ENCODE measurements around the gene CNTNAP2. TPM values are rescaled to one million over a fixed set of nuclear protein-coding genes. Genes with fewer than 3 reads are reported as not detected.
A peak's percentile ranks its signal among the peaks of the same experiment; 100 is the strongest.
"Not testable (repeated sequence)": the region's sequence is repeated elsewhere in the genome, so short reads cannot be mapped to it uniquely, and the experiment has no call there.

CNTNAP2 gene
- total RNA-seq, 1 donor from 2014 or later = 2.0 TPM

DNA sequence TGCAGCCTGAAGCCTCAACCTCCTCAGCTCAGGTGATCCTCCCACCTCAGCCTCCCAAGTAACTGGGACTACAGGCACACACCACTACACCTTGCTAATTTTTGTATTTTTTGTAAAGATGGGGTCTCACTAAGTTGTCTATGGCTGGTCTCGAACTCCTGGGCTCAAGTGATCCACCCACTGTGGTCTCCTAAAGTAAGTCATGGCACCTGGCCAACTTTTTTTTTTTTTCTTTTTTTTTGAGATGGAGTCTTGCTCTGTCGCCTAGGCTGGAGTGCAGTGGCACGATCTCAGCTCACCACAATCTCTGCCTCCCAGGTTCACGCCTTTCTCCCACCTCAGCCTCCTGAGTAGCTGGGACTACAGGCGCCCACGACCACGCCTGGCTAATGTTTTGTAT, 2182.2 kb downstream of the CNTNAP2 start:
- not testable (repeated sequence) for ATAC-seq; DNase-seq (ENCODE audit: low spot score)

GRCh38 chr7:148299350-148300276, 2183.0 kb downstream of the CNTNAP2 start:
- ATAC-seq = peak; percentile 97
- peak; percentile 77 for DNase-seq (ENCODE audit: low spot score)

DNA sequence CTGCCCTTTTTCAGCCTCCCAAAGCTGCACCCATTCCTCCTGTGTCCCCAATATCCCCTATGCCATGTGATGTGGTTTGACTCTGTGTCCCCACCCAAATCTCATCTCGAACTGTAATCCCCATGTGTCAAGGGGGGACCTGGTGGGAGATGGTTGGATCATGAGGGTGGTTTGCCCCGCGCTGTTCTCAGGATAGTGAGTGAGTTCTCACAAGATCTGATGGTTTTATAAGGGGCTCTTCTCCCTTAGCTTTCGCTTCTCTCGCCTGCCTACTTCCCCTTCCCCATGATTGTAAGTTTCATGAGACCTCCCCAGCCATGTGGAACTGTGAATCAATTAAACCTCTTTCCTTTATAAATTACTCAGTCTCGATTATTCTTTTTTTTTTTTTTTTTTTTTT, 2185.8 kb downstream of the CNTNAP2 start:
- not testable (repeated sequence) for ATAC-seq

DNA sequence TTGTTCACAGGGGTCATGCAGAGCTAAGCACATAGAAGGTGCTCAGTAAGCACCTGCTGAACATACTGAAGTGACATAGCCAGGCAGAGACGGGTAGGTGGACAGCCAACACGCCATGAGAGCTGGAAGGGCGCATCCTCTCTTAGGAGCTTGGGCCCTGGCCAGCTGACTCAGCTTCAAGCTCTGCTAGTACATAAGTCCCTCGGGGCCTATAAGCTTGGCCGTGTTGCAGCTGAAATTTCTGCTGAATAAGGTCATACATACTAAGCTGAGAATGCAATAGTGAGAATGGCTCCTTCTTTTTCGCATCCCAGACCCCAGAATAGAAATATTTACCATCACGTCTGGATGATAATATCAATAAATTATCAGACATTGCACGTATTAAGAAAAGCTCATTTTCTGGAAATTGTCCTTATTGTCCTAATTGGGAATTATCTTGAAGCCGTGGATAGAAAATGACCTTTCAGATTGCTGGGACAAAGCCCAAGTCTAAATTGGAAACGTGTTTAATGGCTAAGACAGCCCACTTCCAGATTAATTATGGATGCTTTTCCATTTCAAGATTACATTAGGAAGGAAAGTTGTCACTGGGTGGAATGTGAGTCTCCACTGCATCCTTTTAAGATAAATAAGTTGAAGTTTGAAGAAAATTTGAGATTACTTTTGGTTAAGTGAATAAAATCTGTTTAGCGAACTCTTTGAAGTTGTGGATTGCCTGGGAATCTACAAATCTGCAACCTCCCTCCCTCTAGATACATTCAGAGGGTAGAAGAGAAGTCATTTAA, 2186.9 kb downstream of the CNTNAP2 start:
- ATAC-seq (no peak), DNase-seq (ENCODE audit: low spot score) (no peak)

More for the DNA sequence above, 2185.8 kb downstream of the CNTNAP2 start:
- DNase-seq (ENCODE audit: low spot score) = not testable (repeated sequence)

- no peak for DNase-seq (ENCODE audit: low spot score)
- no peak for ATAC-seq
These were observed 2187.4 kb downstream of the CNTNAP2 start for GRCh38 chr7:148304083-148304335.

- ATAC-seq (no peak), DNase-seq (ENCODE audit: low spot score) (no peak)
These were observed 2187.9 kb downstream of the CNTNAP2 start for GRCh38 chr7:148304456-148304855.

GRCh38 chr7:148306759-148307158, 2190.2 kb downstream of the CNTNAP2 start:
- no peak for ATAC-seq
- no peak for DNase-seq (ENCODE audit: low spot score)

DNA sequence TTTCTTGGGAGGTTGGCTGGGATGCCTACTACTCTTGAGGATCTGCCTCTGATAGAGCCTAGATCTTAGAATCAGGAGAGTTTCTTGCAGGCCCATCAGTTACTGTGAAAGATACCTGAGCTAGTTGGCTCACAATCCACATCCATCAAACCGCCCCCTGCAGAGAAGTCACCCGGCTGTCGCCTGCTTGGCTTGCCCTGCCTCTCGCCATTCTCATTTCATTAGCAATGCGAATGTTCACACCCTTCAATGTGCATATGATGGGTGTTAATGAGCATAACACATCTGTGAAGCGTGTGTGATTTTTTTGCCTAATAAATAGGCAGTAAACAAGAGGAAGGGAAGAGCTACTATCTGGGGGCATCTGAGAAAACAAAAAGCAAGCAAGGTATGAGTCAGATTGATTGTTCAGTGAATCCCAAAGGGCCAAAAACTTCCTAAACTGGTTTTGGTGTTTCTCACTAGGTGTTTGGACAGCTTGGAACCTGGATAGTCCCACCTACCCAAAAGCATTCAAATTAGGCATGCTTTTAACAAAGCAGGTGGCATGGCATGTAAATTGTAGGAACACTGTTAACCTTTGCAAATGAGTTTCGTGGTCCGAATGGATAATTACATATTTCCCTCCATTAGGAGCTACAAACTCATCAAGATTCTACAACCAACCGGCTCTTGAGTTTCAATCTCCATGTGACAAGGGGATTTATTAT, 2201.7 kb downstream of the CNTNAP2 start:
- no peak for ATAC-seq
- no peak for DNase-seq (ENCODE audit: low spot score)

- ATAC-seq (peak; percentile 55), DNase-seq (ENCODE audit: low spot score) (no peak)
These were observed 2202.2 kb downstream of the CNTNAP2 start for GRCh38 chr7:148318838-148319237.

DNA sequence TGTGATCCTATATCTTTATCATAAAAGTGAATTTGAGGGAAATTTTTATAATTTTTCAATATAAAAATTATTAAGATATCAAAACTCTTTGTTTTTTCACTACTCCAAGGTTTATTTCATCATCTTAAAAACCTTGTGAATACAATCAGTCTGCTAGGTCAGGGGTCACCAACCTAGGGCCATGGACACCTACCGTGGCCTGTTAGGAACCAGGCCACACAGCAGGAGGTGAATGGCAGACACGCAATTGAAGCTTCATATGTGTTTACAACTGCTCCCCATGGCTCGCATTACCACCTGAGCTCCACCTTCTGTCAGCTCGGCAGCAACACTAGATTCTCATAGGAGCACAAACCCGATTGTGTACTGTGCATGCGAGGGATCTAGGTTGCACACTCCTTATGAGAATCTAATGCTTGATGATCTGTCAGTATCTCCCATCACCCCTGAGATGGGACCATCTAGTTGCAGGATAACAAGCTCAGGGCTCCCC, 2202.8 kb downstream of the CNTNAP2 start:
- no peak for DNase-seq (ENCODE audit: low spot score)
- peak; percentile 52 for ATAC-seq

GRCh38 chr7:148325208-148325607, 2208.6 kb downstream of the CNTNAP2 start:
- ATAC-seq = no peak
- no peak for DNase-seq (ENCODE audit: low spot score)

DNA sequence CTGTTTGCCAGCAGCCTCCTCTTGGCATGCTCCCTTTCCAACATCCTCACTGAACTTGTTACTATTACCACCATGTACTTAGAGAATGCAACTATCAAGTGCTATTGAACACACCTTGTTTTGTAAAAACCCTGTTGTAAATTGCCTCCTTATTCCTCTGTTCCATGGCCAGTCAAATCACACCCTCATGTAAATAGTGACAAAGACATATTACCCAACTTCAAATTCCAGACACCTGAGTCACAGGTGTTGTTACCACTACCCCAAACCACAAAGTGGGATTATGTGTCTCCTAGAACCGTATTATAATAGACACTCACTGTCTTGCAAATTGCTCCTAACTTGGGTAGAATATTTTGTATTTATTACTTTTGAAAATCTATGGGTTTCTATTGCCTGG, 2210.8 kb downstream of the CNTNAP2 start:
- DNase-seq (ENCODE audit: low spot score) (no peak), ATAC-seq (no peak)

DNA sequence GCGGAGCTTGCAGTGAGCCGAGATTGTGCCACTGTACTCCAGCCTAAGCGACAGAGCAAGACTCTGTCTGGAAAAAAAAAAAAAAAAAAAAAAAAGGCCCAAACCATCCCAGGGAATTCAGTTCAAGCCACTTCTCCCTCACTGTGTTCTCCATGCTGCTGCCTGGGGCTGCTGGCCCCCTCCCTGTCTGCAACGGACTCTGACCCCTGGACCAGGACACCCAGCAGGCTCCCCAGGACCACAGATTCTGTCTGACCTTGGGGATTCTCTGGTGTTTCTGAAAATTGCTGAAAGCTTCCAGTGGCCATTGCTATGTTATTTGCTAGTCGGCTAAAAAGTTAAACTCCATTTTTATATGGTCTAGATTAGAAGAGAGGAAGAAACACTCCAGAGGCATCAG, 2212.3 kb downstream of the CNTNAP2 start:
- ATAC-seq = no peak
- DNase-seq (ENCODE audit: low spot score) = no peak

- ATAC-seq (no peak), DNase-seq (ENCODE audit: low spot score) (no peak)
These were observed 2213.7 kb downstream of the CNTNAP2 start for GRCh38 chr7:148330124-148330818.

DNA sequence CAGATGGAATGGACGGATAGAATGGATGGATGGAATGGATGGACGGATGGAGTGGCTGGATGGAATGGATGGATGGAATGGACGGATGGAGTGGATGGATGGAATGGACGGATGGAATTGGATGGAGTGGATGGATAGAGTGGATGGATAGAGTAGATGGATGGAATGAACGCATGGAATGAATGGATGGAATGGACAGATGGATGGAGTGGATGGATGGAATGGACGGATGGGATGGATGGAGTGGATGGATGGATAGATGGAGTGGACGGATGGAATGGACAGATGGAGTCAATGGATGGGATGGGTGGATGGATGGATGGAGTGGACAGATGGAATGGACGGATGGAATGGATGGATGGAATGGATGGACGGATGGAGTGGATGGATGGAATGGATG, 2214.2 kb downstream of the CNTNAP2 start:
- DNase-seq (ENCODE audit: low spot score) = no peak

DNA sequence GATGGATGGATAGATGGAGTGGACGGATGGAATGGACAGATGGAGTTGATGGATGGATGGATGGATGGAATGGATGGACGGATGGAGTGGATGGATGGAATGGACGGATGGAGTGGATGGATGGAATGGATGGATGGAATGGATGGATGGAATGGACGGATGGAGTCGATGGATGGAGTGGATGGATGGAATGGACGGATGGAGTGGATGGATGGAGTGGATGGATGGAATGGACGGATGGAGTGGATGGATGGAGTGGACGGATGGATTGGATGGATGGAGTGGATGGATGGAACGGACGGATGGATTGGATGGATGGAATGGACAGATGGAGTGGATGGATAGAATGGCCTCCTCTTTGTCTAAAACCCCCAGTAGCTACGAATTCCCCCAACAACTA, 2214.9 kb downstream of the CNTNAP2 start:
- peak; percentile 54 for DNase-seq (ENCODE audit: low spot score)
- not testable (repeated sequence) for ATAC-seq

More for the DNA sequence above, 2214.2 kb downstream of the CNTNAP2 start:
- ATAC-seq = no peak

DNA sequence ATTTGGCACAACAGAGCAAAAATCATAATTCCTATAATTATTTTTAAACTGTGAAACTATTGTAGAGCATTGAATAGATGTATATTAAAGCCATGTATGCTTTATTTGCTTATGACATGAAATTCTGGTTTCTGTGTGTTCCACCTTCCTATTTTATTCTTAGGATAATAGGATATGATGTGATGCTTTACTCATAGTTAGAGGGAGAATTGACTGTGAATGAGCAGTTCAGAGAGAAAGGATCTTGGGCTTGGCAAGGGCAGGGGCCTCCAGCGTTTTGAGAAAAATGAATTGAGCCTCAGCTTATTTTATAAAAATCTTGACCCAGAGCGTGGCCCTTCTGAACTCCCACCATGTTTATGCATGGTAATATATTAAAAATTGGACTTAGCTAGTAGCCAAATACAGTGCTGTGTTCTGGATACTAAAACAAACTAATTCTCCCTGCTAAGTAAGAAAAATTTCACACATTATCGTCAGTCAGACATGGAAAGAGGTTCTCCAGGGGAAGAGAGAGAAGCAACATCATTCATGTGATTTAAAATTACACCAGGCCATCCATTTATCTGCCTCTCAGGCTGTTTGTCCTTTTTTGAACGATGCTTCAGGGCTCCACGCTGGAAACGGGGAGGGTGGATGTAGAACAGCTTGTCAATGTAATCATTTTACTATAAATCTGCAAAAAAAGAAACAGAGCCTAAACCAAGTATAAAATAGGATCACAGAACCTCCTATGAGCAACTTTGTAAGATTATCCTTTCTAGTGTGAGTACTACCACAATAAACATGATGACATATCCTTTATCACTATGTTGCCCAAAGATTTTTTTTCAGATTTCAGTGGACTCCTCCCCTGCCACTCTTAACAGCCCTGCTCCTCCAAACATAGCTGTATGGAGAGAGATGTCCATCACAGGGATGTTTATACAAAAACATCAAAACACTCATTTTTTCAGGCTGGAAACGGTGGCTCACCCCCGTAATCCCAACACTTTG, 2215.9 kb downstream of the CNTNAP2 start:
- ATAC-seq (no peak), DNase-seq (ENCODE audit: low spot score) (no peak)

DNA sequence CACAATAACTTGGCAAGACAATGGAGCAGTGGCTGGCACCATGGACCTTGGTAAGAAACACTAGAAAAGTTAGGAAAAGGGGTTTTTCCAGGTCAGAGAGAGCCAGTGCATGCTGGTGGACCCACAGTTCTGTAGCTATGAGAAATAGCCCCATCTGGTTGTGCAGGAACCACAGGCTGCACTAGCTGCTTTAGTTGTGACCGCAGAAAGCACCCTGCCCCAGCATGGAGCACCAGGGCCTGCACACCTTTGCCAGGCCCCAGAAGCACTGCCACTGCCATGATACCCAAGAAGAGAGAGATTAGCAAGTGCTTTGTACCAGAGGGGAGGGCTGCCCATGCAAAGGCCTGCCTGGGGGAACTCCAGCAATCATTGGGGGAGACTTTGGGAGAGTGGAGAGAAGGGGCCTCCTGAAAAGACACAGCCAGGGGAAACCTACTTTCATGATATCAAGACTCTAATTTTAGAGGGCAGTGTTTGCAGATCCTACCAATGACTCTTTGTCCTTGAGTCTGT, 2217.9 kb downstream of the CNTNAP2 start:
- ATAC-seq = no peak
- DNase-seq (ENCODE audit: low spot score) = no peak

GRCh38 chr7:148334959-148335577, 2218.5 kb downstream of the CNTNAP2 start:
- no peak for ATAC-seq
- DNase-seq (ENCODE audit: low spot score) = no peak

All from left lobe of liver (tissue), 2 donors.